Measurements from ENCODE around the gene BTBD16. TPM values are rescaled to one million over a fixed set of nuclear protein-coding genes. Genes with fewer than 3 reads are reported as not detected.

Gene BTBD16
- total and polyA plus RNA-seq, 10 of the 15 experiments (the other 5 are each of a cell fraction or from before 2014, with no cell fraction given) = 0.11 TPM; not detected in 9

GRCh38 chr10:122244001-122244975 is 26.8 kb upstream of the BTBD16 start:
- CTCF ChIA-PET = no interaction called here
- H3K4me1 ChIP-seq (ENCODE audit: control insufficient read depth, insufficient read depth, low read length) = no peaks in the 10 kb centered on the region
- H3K36me3 ChIP-seq (ENCODE audit: control insufficient read depth in 2 of 2, insufficient read depth in 2 of 2, low read length in 1 of 2) = no peaks in the 10 kb centered on the region
- no peaks in the 10 kb centered on the region for H3K9me3 ChIP-seq (replicated peaks; ENCODE audit: control insufficient read depth, insufficient read depth, low read length)
- 15% methylated on average over 11 of the region's 11 CpGs for WGBS (ENCODE audit: insufficient coverage, insufficient replicate concordance, low lambda C conversion rate, missing lambda C conversion rate)
- no peak overlapping the region for H3K4me2 ChIP-seq (ENCODE audit: control insufficient read depth, insufficient read depth)
- ATAC-seq (no peak), FAIRE-seq (no peak), DNase-seq (ENCODE audit: low read depth, low spot score) (no peak)
- RAD21 ChIA-PET (ENCODE audit: unreplicated experiment) = no interaction called here
- SMC1A ChIA-PET (ENCODE audit: uncharacterized antibody, unreplicated experiment) = no interaction called here
- no peak overlapping the region for H3K27ac ChIP-seq (ENCODE audit: control insufficient read depth, insufficient read depth)
- no TSS peak for BruUV-seq (replicated peaks)
- no peak overlapping the region for H2AFZ ChIP-seq (ENCODE audit: control insufficient read depth, low read depth, low read length)
- in situ Hi-C loops (cut with MboI) = no loop called here
- POLR2A ChIA-PET = no interaction called here
- no peaks in the 10 kb centered on the region for H4K20me1 ChIP-seq (ENCODE audit: control insufficient read depth, insufficient read depth)
- H3K79me2 ChIP-seq (ENCODE audit: control insufficient read depth, insufficient read depth, low read length) = no peaks in the 10 kb centered on the region
- no peak overlapping the region for H3K9ac ChIP-seq (ENCODE audit: control insufficient read depth, insufficient read depth, low read length)
- intact Hi-C loops (cut with micrococcal nuclease; ENCODE audit: unreplicated experiment) = no loop called here
- no peak overlapping the region for H3K4me3 ChIP-seq
- H3K27me3 ChIP-seq (replicated peaks in 1 of 2; ENCODE audit: control insufficient read depth in 2 of 2, insufficient read depth in 2 of 2, low read length in 1 of 2) = 0 out of 4 replicates have a peak, but pooled peaks cover 0 to 1% of the 10 kb centered on the region in 2 experiments
- TF ChIP-seq SUPT20H (IDR thresholded peaks at IDR 0.05; ENCODE audit: borderline replicate concordance, control insufficient read depth, low read depth, low read length) (no peak), RUNX3 (IDR thresholded peaks at IDR 0.05; ENCODE audit: low read length) (no peak), ZZZ3 (IDR thresholded peaks at IDR 0.05; ENCODE audit: control insufficient read depth, insufficient read length, low read depth) (no peak), E2F8 (IDR thresholded peaks at IDR 0.05; ENCODE audit: low read depth, partially characterized antibody) (no peak), EZH2 (IDR thresholded peaks at IDR 0.05; ENCODE audit: borderline replicate concordance, control insufficient read depth, low read depth, low read length) (no peak), CHD4 (IDR thresholded peaks at IDR 0.05) (no peak), NFYA (IDR thresholded peaks at IDR 0.05; ENCODE audit: borderline replicate concordance, low read depth, low read length) (no peak), POLR2AphosphoS5 (IDR thresholded peaks at IDR 0.05; ENCODE audit: low read length) (no peak), STAT1 (conservative IDR thresholded peaks at IDR 0.05) (no peak), MYB (IDR thresholded peaks at IDR 0.05; ENCODE audit: borderline replicate concordance, low read depth, low read length) (no peak), MTA3 (IDR thresholded peaks at IDR 0.05; ENCODE audit: borderline replicate concordance, low read length) (no peak), RAD51 (IDR thresholded peaks at IDR 0.05) (no peak), FOS (IDR thresholded peaks at IDR 0.05; ENCODE audit: borderline replicate concordance, extremely low read depth, insufficient read length) (no peak)
- TF ChIP-seq, protein P1, sequence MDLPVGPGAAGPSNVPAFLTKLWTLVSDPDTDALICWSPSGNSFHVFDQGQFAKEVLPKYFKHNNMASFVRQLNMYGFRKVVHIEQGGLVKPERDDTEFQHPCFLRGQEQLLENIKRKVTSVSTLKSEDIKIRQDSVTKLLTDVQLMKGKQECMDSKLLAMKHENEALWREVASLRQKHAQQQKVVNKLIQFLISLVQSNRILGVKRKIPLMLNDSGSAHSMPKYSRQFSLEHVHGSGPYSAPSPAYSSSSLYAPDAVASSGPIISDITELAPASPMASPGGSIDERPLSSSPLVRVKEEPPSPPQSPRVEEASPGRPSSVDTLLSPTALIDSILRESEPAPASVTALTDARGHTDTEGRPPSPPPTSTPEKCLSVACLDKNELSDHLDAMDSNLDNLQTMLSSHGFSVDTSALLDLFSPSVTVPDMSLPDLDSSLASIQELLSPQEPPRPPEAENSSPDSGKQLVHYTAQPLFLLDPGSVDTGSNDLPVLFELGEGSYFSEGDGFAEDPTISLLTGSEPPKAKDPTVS (IDR thresholded peaks at IDR 0.05; ENCODE audit: low read depth, low read length) = no peak
- TF ChIP-seq, protein P2, sequence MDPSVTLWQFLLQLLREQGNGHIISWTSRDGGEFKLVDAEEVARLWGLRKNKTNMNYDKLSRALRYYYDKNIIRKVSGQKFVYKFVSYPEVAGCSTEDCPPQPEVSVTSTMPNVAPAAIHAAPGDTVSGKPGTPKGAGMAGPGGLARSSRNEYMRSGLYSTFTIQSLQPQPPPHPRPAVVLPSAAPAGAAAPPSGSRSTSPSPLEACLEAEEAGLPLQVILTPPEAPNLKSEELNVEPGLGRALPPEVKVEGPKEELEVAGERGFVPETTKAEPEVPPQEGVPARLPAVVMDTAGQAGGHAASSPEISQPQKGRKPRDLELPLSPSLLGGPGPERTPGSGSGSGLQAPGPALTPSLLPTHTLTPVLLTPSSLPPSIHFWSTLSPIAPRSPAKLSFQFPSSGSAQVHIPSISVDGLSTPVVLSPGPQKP (IDR thresholded peaks at IDR 0.05; ENCODE audit: low read depth, low read length) = no peak
- TF ChIP-seq, protein P3, sequence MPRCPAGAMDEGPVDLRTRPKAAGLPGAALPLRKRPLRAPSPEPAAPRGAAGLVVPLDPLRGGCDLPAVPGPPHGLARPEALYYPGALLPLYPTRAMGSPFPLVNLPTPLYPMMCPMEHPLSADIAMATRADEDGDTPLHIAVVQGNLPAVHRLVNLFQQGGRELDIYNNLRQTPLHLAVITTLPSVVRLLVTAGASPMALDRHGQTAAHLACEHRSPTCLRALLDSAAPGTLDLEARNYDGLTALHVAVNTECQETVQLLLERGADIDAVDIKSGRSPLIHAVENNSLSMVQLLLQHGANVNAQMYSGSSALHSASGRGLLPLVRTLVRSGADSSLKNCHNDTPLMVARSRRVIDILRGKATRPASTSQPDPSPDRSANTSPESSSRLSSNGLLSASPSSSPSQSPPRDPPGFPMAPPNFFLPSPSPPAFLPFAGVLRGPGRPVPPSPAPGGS (IDR thresholded peaks at IDR 0.05; ENCODE audit: borderline replicate concordance, insufficient read depth, low read depth, low read length, poor library complexity, severe bottlenecking) = no peak
